Spleen (tissue), 11 donors: Measurements from ENCODE around the gene PFKL. TPM values are rescaled to one million over a fixed set of nuclear protein-coding genes. Genes with fewer than 3 reads are reported as not detected.
A peak's percentile ranks its signal among the peaks of the same experiment; 100 is the strongest.

ENCODE experiments used
- DNase-seq: peaks from one replicate; pipeline ENCODE4 v3.0.0-alpha.2; 2020
- H3K27ac ChIP-seq, 8 donors: fragments of 200-600 bp; sonication (generic) in 7 of 8; 1 replicate in 4 of 8; 2 replicates in 4 of 8; pipeline versions ENCODE4 v1.5.0 to v1.8.0; 2016 to 2021; ENCODE audit warnings: inconsistent platforms in 4 of 8, mild to moderate bottlenecking in 4 of 8, moderate library complexity in 1 of 8
- H3K27me3 ChIP-seq, 7 donors: fragments of 200-600 bp; sonication (generic) in 6 of 7; replicated peaks in 1 of 7; 1 replicate in 4 of 7; 2 replicates in 3 of 7; pipeline versions ENCODE4 v1.5.0 to v1.8.0; 2016 to 2021; ENCODE audit warnings: inconsistent platforms in 3 of 7, mild to moderate bottlenecking in 1 of 7
- H3K36me3 ChIP-seq, 6 donors: fragments of 200-600 bp; sonication (generic) in 5 of 6; 1 replicate in 4 of 6; 2 replicates in 2 of 6; pipeline versions ENCODE4 v1.5.0 to v1.8.0; 2016 to 2021; ENCODE audit warnings: inconsistent platforms in 2 of 6
- H3K4me1 ChIP-seq, 6 donors: fragments of 200-600 bp; sonication (generic) in 5 of 6; 1 replicate in 3 of 6; 2 replicates in 3 of 6; pipeline versions ENCODE4 v1.5.0 to v1.8.0; 2016 to 2021; ENCODE audit warnings: inconsistent platforms in 3 of 6
- H3K4me3 ChIP-seq, 8 donors: fragments of 200-600 bp; sonication (generic) in 7 of 8; 1 replicate in 4 of 8; 2 replicates in 4 of 8; pipeline versions ENCODE4 v1.5.0 to v1.8.0; 2016 to 2021; ENCODE audit warnings: inconsistent platforms in 4 of 8, mild to moderate bottlenecking in 4 of 8, moderate library complexity in 2 of 8
- H3K9me3 ChIP-seq, 8 donors: fragments of 200-600 bp; sonication (generic) in 7 of 8; 1 replicate in 4 of 8; 2 replicates in 4 of 8; pipeline versions ENCODE4 v1.5.0 to v1.8.0; 2016 to 2021; ENCODE audit warnings: inconsistent platforms in 4 of 8
- POLR2A ChIP-seq, 3 donors: fragments of 450-650 bp; IDR thresholded peaks; one replicate each; pipeline ENCODE4 v1.5.1; 2017; ENCODE audit warnings: antibody characterized with exemption in 3 of 3, mild to moderate bottlenecking in 1 of 3
- POLR2AphosphoS5 ChIP-seq, 3 donors: sonication (generic); formaldehyde crosslinking; IDR thresholded peaks; one replicate each; pipeline ENCODE4 v1.5.1; 2017; ENCODE audit warnings: antibody characterized with exemption in 3 of 3
- WGBS, 5 donors: extraction: QIAGEN DNeasy Blood & Tissue Kit in 3 of 5; methylation state at CpG; one replicate each; pipeline versions ENCODE4 v1.1.5 to v1.1.7; 2013 to 2018; 5-methylcytosine and 5-hydroxymethylcytosine counted together
- intact Hi-C: fragments of 100-400 bp; cut with DNase I; formaldehyde crosslinking; loops from one replicate; pipeline ENCODE4 v1.15.0; 2023; ENCODE audit warnings: low total_unique reads
- polyA plus RNA-seq, 3 donors: library from polyadenylated mRNA; stranded (reverse); fragments of 200-250 nt; gene quantifications; one replicate each; pipeline ENCODE4 v1.2.1, GENCODE V29; 2013
- total RNA-seq, 7 donors: library from RNA; depleted of rRNA in 3 of 7; stranded (reverse); fragments of >200 nt in 3 of 7; fragmentation: NEBNext Ultra II Directional in 4 of 7; extraction: Animal tissue kit (Norgen Biotek cat#: 25700) in 4 of 7; gene quantifications; one replicate each; pipeline versions ENCODE4 v1.1.0 to v1.2.1, GENCODE V29; 2016 to 2021
- TF ChIP-seq, protein P1 (sequence below), 11 experiments: fragments of 200-600 bp in 7 of 11; fragments of 450-650 bp in 4 of 11; sonication (generic) in 4 of 11; IDR thresholded peaks in 8 of 11; conservative IDR thresholded peaks in 3 of 11; 1 replicate in 7 of 11; 2 replicates in 4 of 11; pipeline versions ENCODE4 v1.4.0 to v1.8.0; 2016 to 2021; ENCODE audit warnings: antibody characterized with exemption in 11 of 11, inconsistent platforms in 4 of 11, mild to moderate bottlenecking in 1 of 11
- donor health status: healthy with polysubstance abuse.
- donor health status: DM: no; HTN: no; CAD: no; lungs with moderate emphysema.
- donor health status: DM: no; HTN: no; CAD: no.
- donor health status: Bipolar disorder and iron deficiency.
- donor health status: healthy.
- donor health status: DM: no; HTN: no; CAD: no.
- donor health status: DM: yes; HTN: yes; CAD: no.

PFKL gene
- total and polyA plus RNA-seq, 10 donors, result 65.9 to 145 (median 112) TPM

DNA sequence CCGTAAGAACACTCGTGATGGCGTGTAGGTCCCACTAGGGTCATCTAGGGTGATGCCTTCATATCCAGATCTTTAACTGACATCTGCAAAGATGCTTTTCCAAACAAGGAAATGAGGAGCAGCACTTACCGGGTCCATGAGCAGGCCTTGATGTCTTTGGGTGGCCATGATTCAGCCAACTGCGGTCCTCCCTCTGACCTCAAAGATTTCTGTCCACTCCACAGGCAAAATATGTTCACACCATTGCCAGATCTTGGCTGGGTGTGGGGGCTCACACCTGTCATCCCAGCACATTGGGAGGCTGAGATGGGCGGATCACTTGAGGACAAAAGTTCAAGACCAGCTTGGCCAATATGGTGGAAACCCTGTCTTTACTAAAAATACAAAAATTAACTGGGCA is 71.7 kb downstream of the PFKL start:
- DNase-seq, result no peak
- H3K9me3 ChIP-seq, result no peaks in the 10 kb centered on the region
- H3K36me3 ChIP-seq, result peaks cover 0 to 62% (median 3%) of the 10 kb centered on the region in 6 donors
- WGBS, 5 donors, result 92 to 97% (median 94%) methylated on average over 6 of the region's 6 CpGs
- no peak overlapping the region for H3K27ac ChIP-seq
- H3K4me3 ChIP-seq, result no peak overlapping the region
- H3K27me3 ChIP-seq, result peaks cover 0 to 5% (median 0%) of the 10 kb centered on the region in 7 donors
- TF ChIP-seq POLR2A (IDR thresholded peaks at IDR 0.05) (no peak), POLR2AphosphoS5 (IDR thresholded peaks at IDR 0.05) (no peak)
- TF ChIP-seq, protein P1, sequence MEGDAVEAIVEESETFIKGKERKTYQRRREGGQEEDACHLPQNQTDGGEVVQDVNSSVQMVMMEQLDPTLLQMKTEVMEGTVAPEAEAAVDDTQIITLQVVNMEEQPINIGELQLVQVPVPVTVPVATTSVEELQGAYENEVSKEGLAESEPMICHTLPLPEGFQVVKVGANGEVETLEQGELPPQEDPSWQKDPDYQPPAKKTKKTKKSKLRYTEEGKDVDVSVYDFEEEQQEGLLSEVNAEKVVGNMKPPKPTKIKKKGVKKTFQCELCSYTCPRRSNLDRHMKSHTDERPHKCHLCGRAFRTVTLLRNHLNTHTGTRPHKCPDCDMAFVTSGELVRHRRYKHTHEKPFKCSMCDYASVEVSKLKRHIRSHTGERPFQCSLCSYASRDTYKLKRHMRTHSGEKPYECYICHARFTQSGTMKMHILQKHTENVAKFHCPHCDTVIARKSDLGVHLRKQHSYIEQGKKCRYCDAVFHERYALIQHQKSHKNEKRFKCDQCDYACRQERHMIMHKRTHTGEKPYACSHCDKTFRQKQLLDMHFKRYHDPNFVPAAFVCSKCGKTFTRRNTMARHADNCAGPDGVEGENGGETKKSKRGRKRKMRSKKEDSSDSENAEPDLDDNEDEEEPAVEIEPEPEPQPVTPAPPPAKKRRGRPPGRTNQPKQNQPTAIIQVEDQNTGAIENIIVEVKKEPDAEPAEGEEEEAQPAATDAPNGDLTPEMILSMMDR (IDR thresholded peaks at IDR 0.05 in 8 of 11, conservative IDR thresholded peaks at IDR 0.05 in 3 of 11), result no peak
- H3K4me1 ChIP-seq, result peaks cover 4 to 51% (median 29%) of the 10 kb centered on the region in 6 donors
- intact Hi-C loops, result no loop called here

DNA sequence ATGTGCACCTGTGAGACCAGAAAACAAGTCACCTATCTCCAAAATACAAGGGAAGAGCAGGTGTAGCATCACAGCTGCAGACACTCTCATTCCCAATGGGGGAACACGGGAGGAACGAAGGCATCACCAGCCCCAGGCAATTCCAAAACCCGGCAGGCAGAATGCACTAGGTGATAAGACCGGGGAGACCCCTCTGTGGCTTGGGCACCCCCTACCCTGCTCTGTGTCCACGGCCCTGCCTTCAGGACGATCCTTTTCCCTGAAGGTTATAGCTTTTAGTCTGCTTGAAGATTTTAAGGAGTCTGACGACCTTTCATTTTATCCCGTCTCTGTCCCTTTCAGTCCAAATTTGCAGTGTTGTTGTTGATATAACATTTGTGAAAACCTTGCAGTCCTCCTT is 72.8 kb downstream of the PFKL start:
- Histone ChIP-seq H3K36me3 (peaks cover 0 to 60% (median 1%) of the 10 kb centered on the region in 6 donors), H3K9me3 (no peaks in the 10 kb centered on the region), H3K27ac (no peak overlapping the region), H3K27me3 (peaks cover 0 to 5% (median 0%) of the 10 kb centered on the region in 7 donors), H3K4me1 (peaks cover 4 to 61% (median 33%) of the 10 kb centered on the region in 6 donors), H3K4me3 (no peak overlapping the region)
- intact Hi-C loops, result no loop called here
- TF ChIP-seq POLR2A (IDR thresholded peaks at IDR 0.05) (no peak), POLR2AphosphoS5 (IDR thresholded peaks at IDR 0.05) (no peak)
- TF ChIP-seq, protein P1 (IDR thresholded peaks at IDR 0.05 in 8 of 11, conservative IDR thresholded peaks at IDR 0.05 in 3 of 11), result no peak
- DNase-seq, result no peak
- WGBS, 5 donors, result 80 to 89% (median 87%) methylated on average over 8 of the region's 8 CpGs

DNA sequence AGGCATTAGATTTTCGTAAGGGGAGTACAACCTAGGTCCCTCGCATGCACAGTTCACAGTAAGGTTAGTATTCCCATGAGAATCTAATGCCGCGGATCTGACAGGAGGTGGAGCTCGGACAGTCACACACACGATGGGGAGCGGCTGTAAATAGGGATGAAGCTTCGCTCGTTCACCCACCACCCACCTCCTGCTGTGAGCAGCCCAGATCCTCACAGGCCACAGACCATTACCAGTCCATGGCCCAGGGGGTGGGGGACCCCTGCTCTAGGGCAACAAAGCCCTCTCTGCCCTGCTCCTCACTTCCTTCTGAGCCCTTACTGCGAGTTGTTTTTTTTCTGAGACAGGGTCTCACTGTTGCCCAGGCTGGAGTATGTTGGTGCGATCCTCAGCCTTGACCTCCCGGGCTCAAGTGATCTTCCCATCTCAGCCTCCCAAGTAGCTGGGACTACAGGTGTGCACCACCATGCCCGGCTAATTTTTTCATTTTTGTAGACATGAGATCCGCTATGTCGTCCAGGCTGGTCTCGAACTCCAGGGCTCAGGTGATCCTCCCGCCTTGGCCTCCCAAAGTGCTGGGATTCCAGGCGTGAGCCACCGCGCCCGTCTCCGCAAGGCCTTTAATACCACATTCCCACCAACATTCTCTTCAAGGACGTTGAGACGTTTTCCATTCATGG is 74.9 kb downstream of the PFKL start:
- Histone ChIP-seq H3K27ac (peak overlapping the region in 7 of 8 donors; percentile 39 to 90 (median 82)), H3K27me3 (peaks cover 0 to 4% (median 0%) of the 10 kb centered on the region in 7 donors), H3K9me3 (no peaks in the 10 kb centered on the region), H3K36me3 (peaks cover 0 to 64% (median 7%) of the 10 kb centered on the region in 6 donors), H3K4me3 (peak overlapping the region in 2 of 8 donors; percentile 10 to 52), H3K4me1 (peaks cover 4 to 66% (median 38%) of the 10 kb centered on the region in 6 donors)
- 74 to 84% (median 78%) methylated on average over 23 to 24 of the region's 24 CpGs for WGBS, 5 donors
- DNase-seq, result no peak
- intact Hi-C loops, result no loop called here
- no peak for TF ChIP-seq POLR2A (IDR thresholded peaks at IDR 0.05)
- no peak for TF ChIP-seq POLR2AphosphoS5 (IDR thresholded peaks at IDR 0.05)
- TF ChIP-seq, protein P1 (IDR thresholded peaks at IDR 0.05 in 8 of 11, conservative IDR thresholded peaks at IDR 0.05 in 3 of 11), result no peak

DNA sequence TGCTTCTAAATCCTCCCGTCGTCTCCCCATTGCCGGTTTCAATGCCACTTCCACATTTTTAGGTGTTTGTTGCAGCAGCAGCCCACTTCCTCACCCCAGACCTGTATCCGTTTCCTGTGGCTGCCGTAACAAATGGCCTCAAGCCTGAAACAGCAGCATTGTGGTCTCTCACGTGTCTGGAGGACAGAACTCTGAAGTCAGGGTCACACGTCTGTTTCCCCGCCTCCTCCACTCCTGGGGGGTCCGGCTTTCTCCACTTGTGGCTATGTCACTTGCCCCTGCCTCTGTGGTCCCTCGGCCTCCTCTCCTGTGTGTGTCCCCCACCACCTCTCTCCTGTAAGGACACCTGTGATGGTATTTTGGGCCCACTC is 75.4 kb downstream of the PFKL start:
- WGBS, 5 donors, result 18 to 36% (median 22%) methylated on average over 10 of the region's 10 CpGs
- H3K4me3 ChIP-seq, result peak overlapping the region in 2 of 8 donors; percentile 10 to 52
- peak; percentile 88 for DNase-seq
- intact Hi-C loops, result no loop called here
- H3K36me3 ChIP-seq, result peaks cover 0 to 65% (median 12%) of the 10 kb centered on the region in 6 donors
- no peaks in the 10 kb centered on the region for H3K9me3 ChIP-seq
- peaks cover 4 to 65% (median 38%) of the 10 kb centered on the region in 6 donors for H3K4me1 ChIP-seq
- TF ChIP-seq POLR2A (IDR thresholded peaks at IDR 0.05), result no peak
- peak; percentile 27 to 84 (median 28) for TF ChIP-seq POLR2AphosphoS5 (IDR thresholded peaks at IDR 0.05)
- H3K27ac ChIP-seq, result peak overlapping the region in 7 of 8 donors; percentile 39 to 90 (median 82)
- no peaks in the 10 kb centered on the region for H3K27me3 ChIP-seq
